ENCODE data around the gene STMN3.

Gene STMN3

DNA sequence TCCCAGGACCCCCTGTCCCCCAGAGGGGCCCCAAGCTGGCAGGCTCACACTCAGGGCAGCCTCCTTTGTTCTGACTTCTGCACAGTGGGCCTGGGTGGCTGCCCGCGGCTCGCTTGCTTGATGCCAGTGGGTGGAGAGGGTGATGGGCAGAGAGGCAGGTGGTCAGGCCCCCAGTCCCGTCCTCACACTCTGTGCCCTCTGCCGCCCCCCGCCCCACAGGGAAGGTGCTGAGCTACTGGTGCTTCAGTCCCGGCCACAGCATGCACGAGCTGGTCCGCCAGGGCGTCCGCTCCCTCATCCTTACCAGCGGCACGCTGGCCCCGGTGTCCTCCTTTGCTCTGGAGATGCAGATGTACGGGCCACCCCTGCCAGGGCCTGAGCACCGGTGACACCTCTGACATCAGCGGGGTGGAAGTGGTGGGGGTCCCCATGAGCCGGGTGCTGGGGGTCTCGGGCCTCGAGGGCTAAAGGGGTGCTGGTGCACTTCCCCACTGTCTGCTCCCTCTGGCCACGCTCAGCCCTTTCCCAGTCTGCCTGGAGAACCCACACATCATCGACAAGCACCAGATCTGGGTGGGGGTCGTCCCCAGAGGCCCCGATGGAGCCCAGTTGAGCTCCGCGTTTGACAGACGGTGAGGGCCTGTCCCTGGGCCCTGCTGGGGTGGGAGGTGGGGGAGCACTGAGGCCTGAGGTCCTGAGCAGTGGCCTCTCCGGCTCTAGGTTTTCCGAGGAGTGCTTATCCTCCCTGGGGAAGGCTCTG is 34.4 kb upstream of the STMN3 start:
- DNase-seq (ENCODE audit: low spot score), result no peak
- no peak for TF ChIP-seq CTCF (IDR thresholded peaks at IDR 0.05; ENCODE audit: borderline replicate concordance, control extremely low read depth, extremely low read depth, insufficient read depth, missing control alignments)
- in situ Hi-C loops (cut with MboI; ENCODE audit: low sequenced_read_pairs, unreplicated experiment), result no loop called here

- DNase-seq (ENCODE audit: low spot score), result peak; percentile 67
- TF ChIP-seq CTCF (IDR thresholded peaks at IDR 0.05; ENCODE audit: borderline replicate concordance, control extremely low read depth, extremely low read depth, insufficient read depth, missing control alignments), result no peak
- in situ Hi-C loops (cut with MboI; ENCODE audit: low sequenced_read_pairs, unreplicated experiment), result no loop called here
Measured at GRCh38 chr20:63686492-63687321, 33.5 kb upstream of the STMN3 start.

- in situ Hi-C loops (cut with MboI; ENCODE audit: low sequenced_read_pairs, unreplicated experiment), result no loop called here
- no peak for TF ChIP-seq CTCF (IDR thresholded peaks at IDR 0.05; ENCODE audit: borderline replicate concordance, control extremely low read depth, extremely low read depth, insufficient read depth, missing control alignments)
- DNase-seq (ENCODE audit: low spot score), result no peak
Measured at GRCh38 chr20:63686094-63686491, 32.9 kb upstream of the STMN3 start.

- TF ChIP-seq CTCF (IDR thresholded peaks at IDR 0.05; ENCODE audit: borderline replicate concordance, control extremely low read depth, extremely low read depth, insufficient read depth, missing control alignments), result no peak
- in situ Hi-C loops (cut with MboI; ENCODE audit: low sequenced_read_pairs, unreplicated experiment), result no loop called here
- DNase-seq (ENCODE audit: low spot score), result no peak
Measured at GRCh38 chr20:63685269-63686026, 32.2 kb upstream of the STMN3 start.

DNA sequence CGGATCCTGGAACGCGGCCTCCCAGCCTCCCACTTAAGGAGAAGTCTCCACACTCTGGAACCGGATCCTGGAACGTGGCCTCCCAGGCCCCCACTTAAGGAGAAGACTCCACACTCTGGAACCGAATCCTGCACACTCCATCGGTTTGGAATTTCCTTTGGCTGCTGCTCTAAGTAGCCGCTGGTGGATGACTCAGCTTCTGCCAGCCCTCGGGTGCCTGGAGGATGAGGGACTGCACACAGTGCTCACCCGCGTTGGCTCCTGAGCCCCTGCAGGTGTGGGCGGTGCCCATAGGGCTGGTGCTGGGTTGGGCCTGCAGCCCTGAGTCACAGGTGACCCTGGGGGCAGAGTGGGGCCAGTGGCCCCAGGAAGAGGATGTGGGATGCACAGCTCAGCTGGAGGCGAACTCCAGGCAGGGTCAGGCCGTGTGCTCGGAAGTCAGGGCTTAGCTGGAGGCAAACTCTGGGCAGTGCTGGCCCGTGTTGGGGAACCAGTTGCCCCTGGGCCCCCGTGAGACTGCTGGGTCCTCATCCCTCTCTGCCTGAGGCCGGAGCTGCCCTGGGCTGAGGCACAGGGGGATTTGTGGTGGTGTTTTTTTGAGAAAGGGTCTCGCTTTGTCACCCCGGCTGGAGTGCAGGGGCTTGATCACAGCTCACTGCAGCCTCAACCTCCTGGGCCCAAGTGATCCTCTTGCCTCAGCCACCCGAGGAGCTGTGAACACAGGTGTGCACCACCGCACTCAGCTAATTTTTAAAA is 29.3 kb upstream of the STMN3 start:
- in situ Hi-C loops (cut with MboI; ENCODE audit: low sequenced_read_pairs, unreplicated experiment), result no loop called here
- no peak for DNase-seq (ENCODE audit: low spot score)
- TF ChIP-seq CTCF (IDR thresholded peaks at IDR 0.05; ENCODE audit: borderline replicate concordance, control extremely low read depth, extremely low read depth, insufficient read depth, missing control alignments), result no peak

Measured in GM13976 (cell line).